SK-MEL-5 (cell line): Measurements from ENCODE around the gene RAPGEF6. TPM values are rescaled to one million over a fixed set of nuclear protein-coding genes. Genes with fewer than 3 reads are reported as not detected.
"Not testable (repeated sequence)": the region's sequence is repeated elsewhere in the genome, so short reads cannot be mapped to it uniquely, and the experiment has no call there.

Experiments
- DNase-seq: peaks from one replicate; pipeline ENCODE4 v3.0.0-alpha.2; 2016; ENCODE audit warnings: low read depth, low spot score
- in situ Hi-C: cut with HindIII; loops from 2 replicates; pipeline ENCODE4 v1.10.0; 2016; ENCODE audit warnings: low sequenced_read_pairs, high pct_unique_total_duplicates, low pct_unique_long_range_greater_than_20kb
- total RNA-seq: library from RNA; depleted of rRNA; stranded (reverse); fragments of >200 nt; shearing (Covaris generic); gene quantifications from 2 replicates; pipeline ENCODE4 v1.2.3, GENCODE V29; 2014

Gene RAPGEF6
- total RNA-seq, 1 experiment from 2014 or later: 15.0 TPM

- no peak for DNase-seq
- in situ Hi-C loops: no loop called here
Measured at GRCh38 chr5:131619102-131619501, 15.9 kb downstream of the RAPGEF6 start.

GRCh38 chr5:131617140-131617822 lies 17.7 kb downstream of the RAPGEF6 start:
- in situ Hi-C loops: no loop called here
- DNase-seq: no peak

GRCh38 chr5:131615957-131616356 lies 19.1 kb downstream of the RAPGEF6 start:
- no peak for DNase-seq
- in situ Hi-C loops: no loop called here

GRCh38 chr5:131613423-131613822 lies 21.6 kb downstream of the RAPGEF6 start:
- no peak for DNase-seq
- in situ Hi-C loops: no loop called here

GRCh38 chr5:131611064-131611381 lies 24.0 kb downstream of the RAPGEF6 start:
- DNase-seq: no peak
- in situ Hi-C loops: no loop called here

- no peak for DNase-seq
- in situ Hi-C loops: no loop called here
Measured at GRCh38 chr5:131610198-131611063, 24.6 kb downstream of the RAPGEF6 start.

GRCh38 chr5:131609774-131610173 lies 25.3 kb downstream of the RAPGEF6 start:
- in situ Hi-C loops: no loop called here

GRCh38 chr5:131608597-131608996 lies 26.4 kb downstream of the RAPGEF6 start:
- in situ Hi-C loops: no loop called here
- no peak for DNase-seq

More at GRCh38 chr5:131609774-131610173, 25.3 kb downstream of the RAPGEF6 start:
- no peak for DNase-seq

GRCh38 chr5:131607903-131608540 lies 27.0 kb downstream of the RAPGEF6 start:
- DNase-seq: no peak
- in situ Hi-C loops: no loop called here

GRCh38 chr5:131607418-131607817 lies 27.6 kb downstream of the RAPGEF6 start:
- DNase-seq: no peak
- in situ Hi-C loops: no loop called here

GRCh38 chr5:131605086-131605485 lies 29.9 kb downstream of the RAPGEF6 start:
- in situ Hi-C loops: no loop called here

GRCh38 chr5:131595088-131596033 lies 39.7 kb downstream of the RAPGEF6 start:
- in situ Hi-C loops: no loop called here

More at GRCh38 chr5:131605086-131605485, 29.9 kb downstream of the RAPGEF6 start:
- no peak for DNase-seq

GRCh38 chr5:131593921-131594320 lies 41.1 kb downstream of the RAPGEF6 start:
- DNase-seq: no peak
- in situ Hi-C loops: no loop called here

More at GRCh38 chr5:131595088-131596033, 39.7 kb downstream of the RAPGEF6 start:
- DNase-seq: no peak

GRCh38 chr5:131593436-131593835 lies 41.6 kb downstream of the RAPGEF6 start:
- DNase-seq: not testable (repeated sequence)

GRCh38 chr5:131589510-131590348 lies 45.3 kb downstream of the RAPGEF6 start:
- DNase-seq: peak; percentile 70
- in situ Hi-C loops: no loop called here

More at GRCh38 chr5:131593436-131593835, 41.6 kb downstream of the RAPGEF6 start:
- in situ Hi-C loops: not testable (repeated sequence)

- in situ Hi-C loops: no loop called here
- no peak for DNase-seq
Measured at GRCh38 chr5:131587541-131587940, 47.5 kb downstream of the RAPGEF6 start.

- in situ Hi-C loops: no loop called here
- no peak for DNase-seq
Measured at GRCh38 chr5:131581702-131582101, 53.3 kb downstream of the RAPGEF6 start.
